GM19328 (cell line): ENCODE data around the gene SH3BP2.

Experiments used
- ATAC-seq: cut with Tn5 transposase; IDR thresholded peaks from one replicate; pipeline ENCODE4 v1.9.1; 2021; ENCODE audit warnings: mild to moderate bottlenecking, moderate library complexity; ENCODE audit not compliant: unreplicated experiment

SH3BP2 gene, protein sequence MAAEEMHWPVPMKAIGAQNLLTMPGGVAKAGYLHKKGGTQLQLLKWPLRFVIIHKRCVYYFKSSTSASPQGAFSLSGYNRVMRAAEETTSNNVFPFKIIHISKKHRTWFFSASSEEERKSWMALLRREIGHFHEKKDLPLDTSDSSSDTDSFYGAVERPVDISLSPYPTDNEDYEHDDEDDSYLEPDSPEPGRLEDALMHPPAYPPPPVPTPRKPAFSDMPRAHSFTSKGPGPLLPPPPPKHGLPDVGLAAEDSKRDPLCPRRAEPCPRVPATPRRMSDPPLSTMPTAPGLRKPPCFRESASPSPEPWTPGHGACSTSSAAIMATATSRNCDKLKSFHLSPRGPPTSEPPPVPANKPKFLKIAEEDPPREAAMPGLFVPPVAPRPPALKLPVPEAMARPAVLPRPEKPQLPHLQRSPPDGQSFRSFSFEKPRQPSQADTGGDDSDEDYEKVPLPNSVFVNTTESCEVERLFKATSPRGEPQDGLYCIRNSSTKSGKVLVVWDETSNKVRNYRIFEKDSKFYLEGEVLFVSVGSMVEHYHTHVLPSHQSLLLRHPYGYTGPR

DNA sequence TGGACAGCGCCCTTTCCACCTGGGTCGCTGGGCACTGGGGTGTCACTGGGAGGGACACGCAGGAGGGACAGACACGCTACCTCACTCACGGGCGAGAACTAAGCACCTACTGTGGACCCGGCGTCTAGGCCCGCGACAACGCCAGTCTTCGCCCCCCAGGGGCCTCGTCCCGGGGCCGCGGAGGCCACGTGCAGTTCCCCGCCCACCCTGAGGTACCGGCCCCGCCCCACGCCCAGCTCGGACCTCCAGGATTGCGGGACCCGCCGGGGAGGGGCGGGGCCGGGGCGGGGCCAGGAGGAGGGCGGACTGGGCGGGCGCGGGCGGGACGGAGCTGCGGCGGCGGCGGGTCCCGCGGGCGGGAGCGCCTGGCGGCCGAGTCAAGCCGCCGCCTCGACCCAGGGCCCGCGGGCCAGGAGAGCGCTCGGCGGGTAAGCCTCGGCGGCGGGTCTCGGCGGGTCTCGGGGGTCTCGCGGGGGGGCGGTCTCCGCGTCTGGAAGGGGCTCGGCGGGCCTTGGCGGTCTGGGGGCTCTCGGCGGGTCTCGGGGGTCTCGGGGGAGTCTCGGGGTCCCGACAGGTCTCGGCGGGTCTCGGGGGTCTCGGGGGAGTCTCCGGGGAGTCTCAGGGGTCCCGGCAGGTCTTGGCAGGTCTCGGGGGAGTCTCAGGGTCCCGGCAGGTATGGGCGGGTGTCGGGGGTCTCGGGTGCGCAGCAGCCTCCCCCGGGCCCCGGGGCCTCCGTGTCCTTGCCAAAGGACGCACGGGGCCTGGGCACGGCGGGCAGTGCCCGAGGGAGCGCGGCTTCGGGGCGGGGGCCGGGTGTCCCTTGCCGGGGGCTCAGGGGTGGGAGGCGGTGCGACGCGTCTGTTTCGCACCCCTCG is at the start of gene SH3BP2:
SH3BP2 (plus strand) TSS at position 375 of the 875 bp plus-strand sequence. CDS start 27,533 bp downstream, outside the sequence.
- ATAC-seq, result no peak

DNA sequence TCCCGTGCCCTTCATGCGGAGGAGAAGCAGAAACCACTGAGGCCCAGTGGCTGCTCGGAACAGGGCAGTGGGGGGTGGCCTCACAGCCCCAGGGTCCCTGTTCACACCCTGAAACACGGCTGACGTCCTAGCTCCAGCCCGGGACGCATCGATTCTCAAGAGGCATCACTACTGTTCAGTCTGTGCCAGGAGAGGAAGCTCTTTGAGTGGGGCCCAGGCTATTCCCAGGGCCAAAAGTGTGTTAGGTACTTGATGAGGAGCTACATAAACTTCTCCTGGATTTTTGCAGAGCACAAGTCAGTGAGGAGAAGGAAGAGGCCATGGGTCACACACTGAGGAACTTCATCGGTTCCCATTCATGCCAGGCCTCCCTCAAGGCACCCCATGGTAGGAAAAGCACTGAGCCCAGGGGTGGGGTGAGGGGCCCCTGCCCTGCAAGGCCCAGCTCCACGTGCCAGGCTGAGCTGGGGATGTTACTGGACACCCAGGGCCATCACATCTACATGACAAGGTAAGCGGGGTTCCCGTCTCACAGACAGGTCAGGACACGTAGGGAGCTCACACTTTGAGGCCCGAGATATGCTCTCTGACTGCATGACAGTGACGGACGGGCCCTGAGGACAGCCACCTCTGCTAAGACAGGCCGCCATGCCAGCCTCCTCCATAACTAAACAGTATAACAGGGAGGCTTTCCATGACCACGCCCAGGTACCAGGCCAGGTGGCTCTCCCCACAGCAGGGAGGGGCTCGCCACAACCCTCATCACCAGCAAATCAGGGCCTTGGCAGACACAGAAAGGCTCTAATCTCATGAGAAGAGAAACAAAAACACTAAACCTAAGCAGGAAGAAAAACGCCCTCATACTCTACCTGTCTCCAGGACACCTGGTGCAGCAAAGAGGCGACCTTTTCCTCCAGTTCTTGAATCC is 49.1 kb upstream of the SH3BP2 start:
- ATAC-seq, result no peak

DNA sequence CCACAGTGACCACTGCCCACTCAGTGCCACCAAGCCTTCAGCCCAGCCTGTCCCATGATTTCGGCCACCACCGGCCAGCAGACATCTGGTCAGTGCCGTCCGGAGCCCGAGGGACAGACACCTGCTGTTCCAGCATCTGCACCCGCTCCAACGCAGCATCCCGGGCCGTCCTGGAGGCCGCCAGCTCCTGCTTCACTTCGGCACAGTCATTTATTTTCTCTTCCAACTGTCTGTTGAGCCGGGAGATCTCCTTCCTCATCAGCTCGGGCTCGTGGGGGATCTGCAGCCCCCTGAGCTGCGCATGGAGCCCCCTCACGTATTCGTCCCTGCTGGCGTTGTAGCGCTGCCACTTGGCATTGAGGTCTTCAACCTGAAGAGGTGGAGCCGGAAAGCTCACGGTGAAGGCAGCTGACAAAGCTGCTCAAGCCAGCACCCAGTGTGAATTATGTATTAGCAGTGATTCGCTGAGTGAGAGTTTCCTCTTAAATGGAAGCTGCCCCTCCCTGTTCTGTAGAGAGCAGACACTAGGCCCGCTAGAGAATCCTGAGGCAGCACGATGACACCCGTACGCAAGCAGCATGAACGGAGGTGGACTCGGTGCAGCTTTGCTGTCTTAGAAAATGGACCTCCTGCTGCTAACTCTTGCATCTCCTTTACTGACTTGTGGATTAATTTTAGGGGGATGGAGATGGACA is 48.2 kb upstream of the SH3BP2 start:
- ATAC-seq, result no peak

DNA sequence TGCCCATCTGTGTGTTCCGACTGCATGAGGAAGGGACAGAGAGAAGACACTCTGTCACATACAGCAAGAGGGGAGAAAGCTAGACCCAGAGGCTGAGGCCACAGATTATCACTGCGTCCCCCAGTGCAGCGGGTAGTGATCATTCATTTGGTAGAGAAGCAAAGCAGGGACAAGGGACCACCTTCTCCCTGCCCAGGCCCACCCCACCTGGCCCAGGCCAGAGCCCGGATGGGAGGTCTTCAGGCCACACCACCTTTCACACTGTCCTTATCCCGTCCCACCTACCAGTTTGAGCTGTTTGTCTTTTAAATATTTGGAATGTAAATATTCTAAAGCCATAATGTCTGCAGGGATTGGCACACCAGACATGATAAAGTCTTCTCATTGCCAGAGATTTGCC is 47.4 kb upstream of the SH3BP2 start:
- no peak for ATAC-seq

DNA sequence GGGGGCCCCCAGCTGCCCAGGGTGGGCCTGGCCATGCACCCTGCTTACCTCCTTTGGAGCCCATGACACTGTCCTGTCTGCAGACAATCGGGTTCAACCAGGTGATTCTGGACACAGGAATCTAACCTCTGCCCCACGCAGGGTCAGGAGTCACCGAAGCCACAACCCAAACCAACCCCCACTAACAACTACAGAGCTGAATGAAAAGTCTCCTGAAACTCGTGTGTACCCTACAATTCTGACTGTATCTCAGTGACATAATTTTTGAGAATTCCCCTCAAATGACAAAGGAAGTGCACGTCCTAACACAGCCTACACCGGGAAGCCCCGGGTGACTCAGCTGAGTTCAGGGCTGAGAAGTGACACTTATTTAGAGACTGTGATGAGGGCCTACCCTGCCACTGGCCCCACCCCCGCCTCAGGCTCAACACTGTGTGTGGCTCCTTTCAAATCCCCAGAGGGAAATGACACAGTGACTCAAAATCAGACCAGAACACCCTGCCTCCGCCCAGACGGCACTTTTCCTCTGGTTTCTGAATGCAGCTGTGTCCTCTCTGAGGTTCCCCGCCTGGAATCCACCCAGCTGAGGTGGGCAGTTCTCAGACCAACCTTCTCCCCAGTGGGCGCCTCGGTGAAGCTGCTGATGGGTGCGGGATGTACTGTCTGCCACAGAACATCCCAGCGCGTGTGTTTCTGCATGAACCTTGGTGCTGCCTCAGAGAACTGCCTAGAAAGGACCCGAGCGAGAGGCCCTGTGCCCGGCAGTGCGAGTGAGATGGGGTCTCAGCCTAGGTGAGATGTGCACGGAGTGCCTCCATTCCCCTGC is 46.7 kb upstream of the SH3BP2 start:
- ATAC-seq, result peak; percentile 79

DNA sequence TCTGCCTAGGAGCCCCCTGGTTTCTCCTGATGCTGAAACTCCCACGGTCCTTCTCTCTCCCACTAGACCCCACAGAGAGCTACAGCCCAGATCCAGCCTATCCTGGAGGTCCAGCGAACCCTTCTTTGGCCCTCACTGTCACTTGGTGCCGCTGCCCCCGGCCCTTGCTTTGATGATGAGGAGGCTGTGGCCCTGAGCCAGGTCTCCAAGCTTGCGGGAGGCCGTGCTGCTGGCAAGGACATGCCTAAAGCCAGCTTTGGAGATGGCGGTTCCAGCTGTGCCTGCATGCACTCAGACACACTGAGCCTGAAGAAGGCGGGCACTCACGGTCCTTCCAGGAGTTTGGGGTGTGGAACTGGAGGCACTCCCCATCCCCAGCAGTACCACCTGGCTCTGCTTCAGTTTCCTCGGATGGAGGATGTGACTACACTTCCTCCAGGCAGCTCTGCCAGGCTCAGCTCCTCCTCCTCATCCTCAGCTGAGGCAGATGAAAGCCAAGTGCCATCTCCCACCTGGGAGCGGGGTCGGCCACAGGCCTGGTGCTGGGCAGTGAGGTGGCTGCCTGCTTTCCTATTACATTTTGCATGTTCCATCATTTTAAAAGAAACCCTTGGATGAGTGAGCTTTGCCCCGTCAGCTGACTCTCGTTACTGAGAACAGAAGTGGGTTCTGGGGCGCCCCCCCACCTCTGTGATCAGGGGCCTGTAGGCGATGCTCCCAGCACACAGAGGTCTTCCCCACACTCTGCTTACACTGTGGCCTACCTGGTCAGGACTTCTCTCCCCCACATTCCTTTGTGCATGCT is 45.8 kb upstream of the SH3BP2 start:
- no peak for ATAC-seq

DNA sequence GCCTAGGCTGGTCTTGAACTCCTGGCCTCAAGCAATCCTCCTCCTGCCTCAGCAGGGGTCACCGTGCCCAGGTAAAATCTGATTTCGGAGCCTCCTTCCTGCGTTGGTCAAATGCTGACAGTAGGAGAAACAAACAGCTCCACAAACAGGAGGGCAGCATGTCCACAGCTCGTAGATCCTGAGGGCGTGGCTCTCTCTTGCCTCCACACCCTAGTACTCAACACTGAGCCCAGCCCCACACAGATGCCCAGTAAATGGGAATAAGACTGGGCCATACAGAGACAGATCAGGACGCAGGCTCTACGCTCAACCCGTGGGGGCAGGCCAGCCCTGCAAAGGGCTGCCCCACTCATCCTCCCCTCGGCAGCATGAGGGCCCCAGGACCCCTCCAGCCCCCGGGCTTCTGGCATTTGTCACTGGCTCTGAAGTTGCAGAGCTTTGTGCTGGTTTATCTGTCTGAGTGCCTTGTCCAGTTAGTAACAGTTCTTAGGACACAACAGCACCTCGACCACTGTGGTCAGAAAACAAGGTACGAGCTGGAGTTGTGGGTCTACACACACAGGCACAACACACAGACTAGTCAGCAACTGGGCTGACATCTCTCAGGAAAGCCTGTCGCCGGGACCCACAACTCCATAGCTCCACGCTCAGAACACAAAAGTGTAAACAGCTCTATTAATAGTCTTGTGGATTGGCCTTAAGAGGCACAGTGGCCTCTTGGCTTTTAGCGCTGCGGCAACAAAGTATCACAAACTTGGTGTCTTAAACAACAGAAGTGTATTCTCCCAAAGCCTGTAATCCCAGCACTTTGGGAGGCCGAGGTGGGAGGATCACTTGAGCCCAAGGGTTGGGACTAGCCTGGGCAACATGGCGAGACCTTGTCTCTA is 41.9 kb upstream of the SH3BP2 start:
- ATAC-seq, result no peak

DNA sequence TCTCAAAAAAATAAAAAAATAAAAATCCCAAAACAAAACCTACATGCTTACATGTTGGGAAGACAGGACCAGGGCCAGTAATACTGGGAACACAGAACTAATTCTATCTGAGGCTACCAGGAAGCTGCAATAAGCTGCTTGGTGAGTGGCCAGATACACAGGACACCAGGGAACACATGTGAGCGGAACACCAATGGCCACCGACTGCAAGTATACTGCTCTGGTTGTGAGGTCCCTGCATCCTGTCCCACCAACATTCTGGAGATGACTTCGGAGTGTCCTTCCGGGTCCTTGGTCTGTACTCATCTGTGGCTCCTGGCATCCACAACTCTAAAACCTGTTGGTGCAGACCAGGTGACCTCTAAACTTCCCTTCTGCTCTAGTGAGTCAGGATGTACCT is 39.4 kb upstream of the SH3BP2 start:
- ATAC-seq, result no peak

DNA sequence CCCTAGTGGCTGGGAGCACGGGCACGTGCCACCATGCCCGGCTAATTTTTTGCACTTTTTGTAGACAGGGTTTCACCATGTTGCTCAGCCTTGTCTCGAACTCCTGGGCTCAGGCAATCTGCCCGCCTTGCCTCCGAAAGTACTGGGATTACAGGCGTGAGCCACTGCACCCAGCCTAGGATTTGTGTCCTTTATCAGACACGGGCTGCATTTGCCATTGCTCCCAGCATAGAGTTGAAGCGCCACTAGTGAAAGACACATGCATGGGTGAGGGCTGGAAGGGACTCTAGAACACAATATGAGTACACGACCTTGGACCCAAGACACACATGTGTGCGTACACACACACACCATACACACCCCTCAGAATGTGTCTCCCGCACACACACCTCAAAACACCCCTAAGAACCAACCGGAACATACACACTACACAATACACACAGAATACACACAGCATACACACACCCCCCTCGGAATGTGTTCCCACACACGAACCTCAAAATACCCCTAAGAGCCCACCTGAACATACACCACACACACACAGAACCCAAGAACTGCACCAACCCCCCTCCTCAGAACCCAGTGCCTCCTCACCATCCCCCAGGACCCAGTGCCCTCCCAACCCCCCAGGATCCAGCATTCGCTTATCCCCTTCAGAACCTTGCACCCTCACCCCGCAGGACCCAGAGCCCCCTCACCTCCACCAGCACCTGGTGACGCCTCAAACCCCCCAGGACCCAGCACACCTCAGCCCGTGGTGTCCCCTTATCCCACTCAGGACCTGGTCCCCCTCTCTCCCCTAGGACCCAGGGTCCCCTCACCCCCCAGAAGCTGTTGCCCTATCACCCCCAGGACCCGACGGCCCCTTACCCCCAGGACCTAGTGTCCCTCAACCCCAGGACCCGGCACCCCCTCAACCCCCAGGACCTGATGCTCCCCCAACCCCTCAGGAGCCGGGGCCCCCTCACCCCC is 37.8 kb upstream of the SH3BP2 start:
- ATAC-seq, result no peak

DNA sequence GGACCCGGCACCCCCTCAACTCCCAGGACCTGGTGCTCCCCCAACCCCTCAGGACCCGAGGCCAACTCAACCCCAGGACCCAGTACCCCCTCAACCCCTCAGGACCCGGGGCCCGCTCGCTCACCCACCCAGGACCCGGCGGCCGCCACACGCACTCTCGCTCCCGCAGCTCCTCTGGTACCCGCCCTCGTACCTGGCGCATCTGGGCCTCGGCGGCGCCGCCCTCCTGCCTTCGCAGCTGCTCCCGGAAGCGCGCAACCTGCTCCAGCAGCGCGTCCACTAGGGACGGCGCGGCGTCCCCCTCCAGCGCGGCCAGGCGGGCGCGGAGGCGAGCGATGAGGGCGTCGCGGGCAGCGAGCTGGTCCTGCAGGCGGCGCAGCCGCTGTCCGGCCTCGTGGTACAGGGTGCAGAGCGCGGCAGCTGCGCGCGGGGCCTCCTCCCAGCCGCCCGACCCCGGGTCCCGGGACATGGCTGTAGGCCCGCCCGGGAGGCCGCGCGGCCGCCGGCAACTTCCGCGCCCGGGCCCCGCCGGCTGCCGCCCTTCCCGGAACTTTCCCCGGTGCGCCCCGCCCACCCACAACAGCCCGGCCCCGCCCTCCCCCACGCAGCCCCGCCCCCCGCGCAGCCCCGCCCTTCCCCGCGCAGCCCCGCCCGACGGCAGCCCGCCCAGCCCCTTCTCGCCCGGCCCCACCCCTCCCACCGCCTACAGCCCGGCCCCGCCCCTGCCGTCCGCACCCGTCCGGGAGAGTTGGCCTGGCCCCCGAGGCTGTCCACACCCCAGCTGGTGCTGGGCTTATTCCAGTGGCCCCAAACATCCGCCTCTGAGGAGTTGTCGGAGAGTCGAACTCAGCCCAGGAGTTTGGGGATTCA is 36.8 kb upstream of the SH3BP2 start, which contains the start of gene TNIP2:
TNIP2 (minus strand) TSS at position 516 of the 870 bp plus-strand sequence; CDS start at position 469, 47 bp downstream.
- peak; percentile 66 for ATAC-seq

DNA sequence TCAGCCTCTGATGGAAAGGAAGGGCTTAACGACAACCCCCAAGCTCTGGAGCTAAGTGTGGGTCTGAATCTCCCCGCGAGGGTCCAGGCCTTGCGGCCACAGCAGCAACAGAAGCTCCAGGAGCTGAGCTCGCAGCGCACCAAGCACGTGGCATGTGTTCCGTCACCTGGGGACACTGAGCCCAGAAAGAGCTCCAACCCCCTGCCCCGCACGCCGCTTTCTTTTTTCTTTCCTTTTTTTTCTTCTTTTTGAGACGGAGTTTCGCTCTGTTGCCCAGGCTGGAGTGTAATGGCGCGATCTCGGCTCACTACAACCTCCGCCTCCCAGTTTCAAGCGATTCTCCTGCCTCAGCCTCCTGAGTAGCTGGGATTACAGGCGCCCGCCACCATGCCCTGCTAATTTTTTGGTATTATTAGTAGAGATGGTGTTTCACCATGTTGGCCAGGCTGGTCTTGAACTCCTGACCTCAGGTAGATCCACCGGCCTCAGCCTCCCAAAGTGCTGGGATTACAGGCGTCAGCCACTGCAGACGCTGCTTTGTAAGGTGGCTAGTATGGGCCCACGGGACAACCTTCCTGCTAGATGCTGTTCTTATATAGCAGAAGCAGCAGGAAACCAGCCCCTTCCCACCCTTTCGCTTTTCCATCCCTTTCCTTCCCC is 36.1 kb upstream of the SH3BP2 start:
- ATAC-seq, result no peak

DNA sequence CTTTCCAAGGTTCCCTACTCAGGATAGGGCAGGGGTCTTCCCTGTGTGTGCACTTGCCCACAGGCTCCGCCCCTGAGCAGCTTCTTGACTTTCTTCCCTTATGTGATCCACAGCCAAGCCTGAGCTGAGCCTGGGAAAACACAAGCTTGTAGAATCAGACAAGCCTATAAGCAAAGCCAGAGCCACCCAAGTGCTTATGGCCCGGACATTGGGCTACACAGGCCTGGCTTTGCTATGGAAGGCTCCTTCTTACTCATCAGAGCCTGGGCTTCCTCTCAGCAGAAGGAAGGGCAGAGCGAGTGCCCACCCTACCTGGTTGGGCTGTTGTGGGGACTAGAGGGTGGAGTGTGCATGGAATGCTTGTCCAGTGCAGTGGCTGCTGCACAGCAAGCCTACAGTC is 35.5 kb upstream of the SH3BP2 start:
- no peak for ATAC-seq

DNA sequence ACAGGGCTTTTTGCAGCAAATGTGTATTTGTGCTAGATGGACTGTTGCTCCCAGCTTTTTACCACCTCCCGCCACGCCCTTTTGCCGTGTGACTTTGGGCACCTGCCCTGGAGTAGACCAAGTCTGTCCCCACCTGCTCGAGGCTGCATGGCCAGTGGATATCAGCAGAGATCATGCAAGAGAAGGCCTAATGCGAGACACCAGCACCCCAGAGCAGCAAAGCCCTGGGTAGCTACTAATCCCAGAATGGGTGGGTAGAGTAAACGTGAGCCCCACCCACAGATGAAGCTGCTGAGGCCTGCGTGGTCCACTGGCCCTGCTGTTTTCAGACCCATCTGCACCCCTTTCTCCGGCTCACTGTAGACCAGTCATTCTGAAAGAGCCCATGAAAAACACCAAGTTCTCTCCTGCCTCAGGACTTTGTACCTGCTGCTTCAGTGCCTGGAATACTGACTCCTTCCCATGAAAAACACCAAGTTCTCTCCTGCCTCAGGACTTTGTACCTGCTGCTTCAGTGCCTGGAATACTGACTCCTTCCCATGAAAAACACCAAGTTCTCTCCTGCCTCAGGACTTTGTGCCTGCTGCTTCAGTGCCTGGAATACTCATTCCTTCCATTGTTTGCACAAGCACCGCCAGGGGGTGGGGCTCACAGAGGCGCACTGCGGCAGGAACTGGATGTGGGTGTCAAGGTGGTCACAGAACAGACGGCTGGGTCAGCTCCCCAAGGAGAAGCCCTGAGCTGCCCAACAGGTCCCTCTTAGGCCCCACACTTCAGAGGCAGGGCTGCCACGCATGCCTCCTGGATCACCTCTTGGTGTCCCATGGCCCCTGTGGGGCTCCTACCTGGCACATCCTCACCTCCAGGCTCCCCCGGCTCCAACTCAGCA is 31.6 kb upstream of the SH3BP2 start:
- ATAC-seq, result no peak

DNA sequence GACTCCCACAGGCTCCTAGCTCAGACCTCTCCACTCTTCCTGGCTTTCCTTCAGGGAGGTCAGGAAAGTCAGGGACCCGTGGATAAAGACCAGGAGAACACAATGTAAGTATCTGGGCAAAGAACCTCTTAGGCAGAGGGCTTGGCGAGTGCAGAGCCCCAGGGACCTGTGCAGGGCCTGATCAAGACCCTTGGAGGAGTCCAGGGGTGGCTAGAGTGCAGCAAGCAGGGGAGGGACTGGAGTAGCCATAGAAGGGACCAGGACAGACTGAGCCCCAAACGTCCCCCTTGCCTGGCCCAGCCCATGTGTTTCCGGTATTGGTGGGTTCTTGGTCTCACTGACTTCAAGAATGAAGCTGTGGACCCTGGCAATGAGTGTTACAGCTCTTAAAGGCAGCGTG is 30.8 kb upstream of the SH3BP2 start:
- ATAC-seq, result no peak
